ENCODE data around the gene DNAJC30.

DNA sequence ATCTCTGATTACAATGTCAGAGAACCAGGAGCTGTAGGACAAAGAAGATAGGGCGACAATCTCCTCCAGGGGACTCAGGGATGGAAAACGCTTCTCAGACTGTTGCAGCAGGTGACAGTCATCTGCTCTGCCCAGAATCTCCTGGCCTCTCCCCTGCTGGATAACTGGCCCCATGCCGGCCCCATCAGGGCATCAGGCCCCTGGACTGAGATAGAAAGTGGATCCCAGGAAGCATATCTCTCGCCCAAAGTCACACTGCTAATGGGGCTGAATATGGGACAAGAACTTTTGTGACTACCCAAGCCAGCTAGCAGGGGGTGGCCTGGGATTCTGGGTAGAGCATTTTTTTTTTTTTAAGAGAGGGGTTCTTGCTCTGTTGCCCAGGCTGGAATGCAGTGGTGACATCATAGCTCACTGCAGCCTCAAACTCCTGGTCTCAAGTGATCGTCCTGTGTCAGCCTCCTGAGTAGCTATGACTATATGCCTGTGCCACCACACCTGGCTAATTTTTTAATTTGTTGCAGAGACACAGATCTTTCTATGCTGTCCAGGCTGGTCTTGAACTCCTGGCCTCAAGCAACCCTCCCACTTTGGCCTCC, 38.5 kb downstream of the DNAJC30 start:
- TF ChIP-seq POLR2A (IDR thresholded peaks at IDR 0.05; ENCODE audit: low read depth, low read length) (no peak), POLR2AphosphoS5 (IDR thresholded peaks at IDR 0.05; ENCODE audit: low read depth, low read length) (no peak)
